NK-92 (cell line): Measurements from ENCODE around the gene PAH.
"Not testable (repeated sequence)": the region's sequence is repeated elsewhere in the genome, so short reads cannot be mapped to it uniquely, and the experiment has no call there.

ENCODE experiments used
- DNase-seq: peaks from one replicate; lab custom pipeline; 2025; ENCODE audit not compliant: unreplicated experiment; lab: John Stamatoyannopoulos, UW

Gene PAH

GRCh38 chr12:102833687-102834441 lies 83.2 kb downstream of the PAH start:
- no peak for DNase-seq

GRCh38 chr12:102832826-102833225 lies 84.2 kb downstream of the PAH start:
- not testable (repeated sequence) for DNase-seq

- no peak for DNase-seq
Measured at GRCh38 chr12:102824218-102824835, 92.7 kb downstream of the PAH start.

- DNase-seq = no peak
Measured at GRCh38 chr12:102821149-102821548, 95.9 kb downstream of the PAH start.

GRCh38 chr12:102816816-102817434 lies 100.1 kb downstream of the PAH start:
- DNase-seq = no peak

GRCh38 chr12:102814691-102815367 lies 102.2 kb downstream of the PAH start:
- no peak for DNase-seq

- no peak for DNase-seq
Measured at GRCh38 chr12:102812344-102812743, 104.7 kb downstream of the PAH start.

- no peak for DNase-seq
Measured at GRCh38 chr12:102811110-102811737, 105.8 kb downstream of the PAH start.

GRCh38 chr12:102808412-102808811 lies 108.6 kb downstream of the PAH start:
- DNase-seq = no peak

- DNase-seq = no peak
Measured at GRCh38 chr12:102806592-102806991, 110.5 kb downstream of the PAH start.

GRCh38 chr12:102806110-102806509 lies 110.9 kb downstream of the PAH start:
- no peak for DNase-seq

GRCh38 chr12:102800565-102800964 lies 116.5 kb downstream of the PAH start:
- no peak for DNase-seq

GRCh38 chr12:102799229-102799628 lies 117.8 kb downstream of the PAH start:
- no peak for DNase-seq

GRCh38 chr12:102797528-102797927 lies 119.5 kb downstream of the PAH start:
- no peak for DNase-seq

GRCh38 chr12:102793921-102794320 lies 123.1 kb downstream of the PAH start:
- no peak for DNase-seq
